ENCODE measurements around the gene TMPRSS11A. TPM values are rescaled to one million over a fixed set of nuclear protein-coding genes. Genes with fewer than 3 reads are reported as not detected.

The TMPRSS11A gene
- total and polyA plus RNA-seq, 10 donors, result 0.07 TPM; not detected in 9

GRCh38 chr4:67954890-67955289 is 8.4 kb downstream of the TMPRSS11A start:
- H3K36me3 ChIP-seq, result no peaks in the 10 kb centered on the region
- H3K9me3 ChIP-seq, result peaks cover 0 to 11% (median 0%) of the 10 kb centered on the region in 8 donors
- no peak for DNase-seq
- no peaks in the 10 kb centered on the region for H3K4me1 ChIP-seq
- no peak overlapping the region for H3K4me3 ChIP-seq
- intact Hi-C loops (cut with DNase I; ENCODE audit: low total_unique reads), result no loop called here
- no peak overlapping the region for H3K27ac ChIP-seq
- H3K27me3 ChIP-seq (replicated peaks in 1 of 7), result no peaks in the 10 kb centered on the region
- TF ChIP-seq POLR2A (IDR thresholded peaks at IDR 0.05) (no peak), CTCF (IDR thresholded peaks at IDR 0.05 in 8 of 11, conservative IDR thresholded peaks at IDR 0.05 in 3 of 11) (no peak), POLR2AphosphoS5 (IDR thresholded peaks at IDR 0.05) (no peak)

GRCh38 chr4:67941074-67941473 is 22.2 kb downstream of the TMPRSS11A start:
- DNase-seq, result no peak
- intact Hi-C loops (cut with DNase I; ENCODE audit: low total_unique reads), result no loop called here
- Histone ChIP-seq H3K36me3 (no peaks in the 10 kb centered on the region), H3K4me1 (no peaks in the 10 kb centered on the region), H3K27ac (no peak overlapping the region), H3K9me3 (peaks cover 0 to 17% (median 2%) of the 10 kb centered on the region in 8 donors), H3K4me3 (no peak overlapping the region), H3K27me3 (replicated peaks in 1 of 7) (no peaks in the 10 kb centered on the region)
- WGBS, 5 donors, result 61 to 82% (median 75%) methylated on average over 3 of the region's 3 CpGs
- TF ChIP-seq POLR2AphosphoS5 (IDR thresholded peaks at IDR 0.05), result no peak

- no peaks in the 10 kb centered on the region for H3K36me3 ChIP-seq
- no peaks in the 10 kb centered on the region for H3K4me1 ChIP-seq
- 80 to 89% (median 84%) methylated on average over 2 of the region's 2 CpGs for WGBS, 5 donors
- H3K9me3 ChIP-seq, result peaks cover 0 to 17% (median 2%) of the 10 kb centered on the region in 8 donors
- H3K27me3 ChIP-seq (replicated peaks in 1 of 7), result no peaks in the 10 kb centered on the region
- H3K27ac ChIP-seq, result no peak overlapping the region
- no peak overlapping the region for H3K4me3 ChIP-seq
- no peak for DNase-seq
- no peak for TF ChIP-seq CTCF (IDR thresholded peaks at IDR 0.05 in 8 of 11, conservative IDR thresholded peaks at IDR 0.05 in 3 of 11)
- no peak for TF ChIP-seq POLR2AphosphoS5 (IDR thresholded peaks at IDR 0.05)
- intact Hi-C loops (cut with DNase I; ENCODE audit: low total_unique reads), result no loop called here
These were observed 22.8 kb downstream of the TMPRSS11A start for GRCh38 chr4:67940506-67940905.

- Histone ChIP-seq H3K9me3 (peaks cover 0 to 17% (median 2%) of the 10 kb centered on the region in 8 donors), H3K4me1 (no peaks in the 10 kb centered on the region), H3K27me3 (replicated peaks in 1 of 7) (no peaks in the 10 kb centered on the region), H3K4me3 (no peak overlapping the region), H3K27ac (no peak overlapping the region), H3K36me3 (no peaks in the 10 kb centered on the region)
- WGBS, 5 donors, result 50 to 63% (median 52%) methylated on average over 3 of the region's 3 CpGs
- no peak for TF ChIP-seq POLR2A (IDR thresholded peaks at IDR 0.05)
- no peak for TF ChIP-seq POLR2AphosphoS5 (IDR thresholded peaks at IDR 0.05)
- no peak for TF ChIP-seq CTCF (IDR thresholded peaks at IDR 0.05 in 8 of 11, conservative IDR thresholded peaks at IDR 0.05 in 3 of 11)
- DNase-seq, result no peak
- intact Hi-C loops (cut with DNase I; ENCODE audit: low total_unique reads), result no loop called here
These were observed 24.1 kb downstream of the TMPRSS11A start for GRCh38 chr4:67939195-67939594.

GRCh38 chr4:67935888-67936287 is 27.4 kb downstream of the TMPRSS11A start:
- H3K36me3 ChIP-seq, result no peaks in the 10 kb centered on the region
- intact Hi-C loops (cut with DNase I; ENCODE audit: low total_unique reads), result no loop called here
- TF ChIP-seq CTCF (IDR thresholded peaks at IDR 0.05 in 8 of 11, conservative IDR thresholded peaks at IDR 0.05 in 3 of 11) (no peak), POLR2AphosphoS5 (IDR thresholded peaks at IDR 0.05) (no peak), POLR2A (IDR thresholded peaks at IDR 0.05) (no peak)
- H3K4me1 ChIP-seq, result no peaks in the 10 kb centered on the region
- H3K27me3 ChIP-seq (replicated peaks in 1 of 7), result no peaks in the 10 kb centered on the region
- no peak for DNase-seq
- WGBS, 5 donors, result 23 to 44% (median 39%) methylated on average over 2 of the region's 2 CpGs
- H3K9me3 ChIP-seq, result peaks cover 0 to 17% (median 2%) of the 10 kb centered on the region in 8 donors
- H3K27ac ChIP-seq, result no peak overlapping the region
- H3K4me3 ChIP-seq, result no peak overlapping the region
